ENCODE measurements around the gene C1QTNF8. TPM values are rescaled to one million over a fixed set of nuclear protein-coding genes. Genes with fewer than 3 reads are reported as not detected.

The C1QTNF8 gene
- total and polyA plus RNA-seq, 2 experiments from 2014 or later, result 0.15 TPM; not detected in 1

DNA sequence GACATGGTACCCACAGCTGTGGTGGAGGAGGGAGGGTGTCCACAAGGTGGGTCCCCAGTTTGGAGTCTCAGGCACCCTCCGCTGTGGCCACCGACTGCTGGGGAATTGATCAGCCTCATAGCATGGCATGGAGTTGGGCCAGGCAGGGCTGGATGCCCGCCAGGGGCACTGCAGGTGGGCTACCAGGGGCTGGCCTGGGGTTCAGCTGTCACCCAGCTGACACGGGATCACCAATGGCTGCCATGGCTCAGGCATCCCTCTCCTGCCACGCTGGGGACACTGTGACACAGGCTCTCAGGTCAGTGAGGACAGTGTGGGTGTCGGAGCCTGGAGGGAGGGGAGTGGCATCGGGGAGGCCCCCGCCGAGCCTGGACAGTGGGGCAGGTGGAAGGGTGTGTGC, 43.3 kb downstream of the C1QTNF8 start:
- no peaks in the 10 kb centered on the region for H3K4me1 ChIP-seq (ENCODE audit: low read depth)

DNA sequence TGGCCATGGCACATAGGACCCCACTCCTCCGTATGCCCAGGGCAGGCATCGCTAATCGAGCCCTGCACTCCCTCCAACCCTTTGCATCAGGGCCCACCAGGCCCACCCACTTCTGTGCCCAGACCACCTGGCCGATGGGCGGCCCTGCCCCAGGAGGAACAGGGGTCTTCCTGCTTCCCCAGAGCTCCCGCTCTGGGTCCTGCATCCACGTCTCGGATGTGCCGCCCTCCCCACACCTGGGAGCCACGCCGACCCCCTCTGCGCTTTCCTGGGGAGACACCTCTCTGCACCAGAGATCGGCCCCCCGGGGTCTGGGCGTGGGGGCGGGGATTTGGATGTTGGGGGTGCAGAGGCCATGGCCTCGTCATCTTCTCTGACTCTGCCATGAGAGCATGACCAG, 44.6 kb downstream of the C1QTNF8 start:
- H3K27ac ChIP-seq, result no peak overlapping the region
- no peaks in the 10 kb centered on the region for H3K9me3 ChIP-seq (ENCODE audit: low read depth)
- DNase-seq (ENCODE audit: low read depth in 1 of 2, low spot score in 1 of 2), result no peak
- H3K4me3 ChIP-seq, result no peak overlapping the region
- no peaks in the 10 kb centered on the region for H3K4me1 ChIP-seq (ENCODE audit: low read depth)
- H3K27me3 ChIP-seq, result no peaks in the 10 kb centered on the region
- TF ChIP-seq CTCF (IDR thresholded peaks at IDR 0.05; ENCODE audit: low read depth, low read length), result no peak
- H3K36me3 ChIP-seq, result no peaks in the 10 kb centered on the region

More for the DNA sequence above, 43.3 kb downstream of the C1QTNF8 start:
- TF ChIP-seq CTCF (IDR thresholded peaks at IDR 0.05; ENCODE audit: low read depth, low read length), result no peak
- no peak overlapping the region for H3K4me3 ChIP-seq
- no peak overlapping the region for H3K27ac ChIP-seq
- DNase-seq (ENCODE audit: low read depth in 1 of 2, low spot score in 1 of 2), result no peak
- H3K27me3 ChIP-seq, result no peaks in the 10 kb centered on the region
- no peaks in the 10 kb centered on the region for H3K36me3 ChIP-seq
- H3K9me3 ChIP-seq (ENCODE audit: low read depth), result no peaks in the 10 kb centered on the region

- no peak overlapping the region for H3K27ac ChIP-seq
- DNase-seq (ENCODE audit: low read depth in 1 of 2, low spot score in 1 of 2), result no peak
- H3K36me3 ChIP-seq, result no peaks in the 10 kb centered on the region
- no peaks in the 10 kb centered on the region for H3K4me1 ChIP-seq (ENCODE audit: low read depth)
- H3K27me3 ChIP-seq, result no peaks in the 10 kb centered on the region
- no peak for TF ChIP-seq CTCF (IDR thresholded peaks at IDR 0.05; ENCODE audit: low read depth, low read length)
- no peaks in the 10 kb centered on the region for H3K9me3 ChIP-seq (ENCODE audit: low read depth)
- no peak overlapping the region for H3K4me3 ChIP-seq
Measured at GRCh38 chr16:1050921-1051320, 45.1 kb downstream of the C1QTNF8 start.

DNA sequence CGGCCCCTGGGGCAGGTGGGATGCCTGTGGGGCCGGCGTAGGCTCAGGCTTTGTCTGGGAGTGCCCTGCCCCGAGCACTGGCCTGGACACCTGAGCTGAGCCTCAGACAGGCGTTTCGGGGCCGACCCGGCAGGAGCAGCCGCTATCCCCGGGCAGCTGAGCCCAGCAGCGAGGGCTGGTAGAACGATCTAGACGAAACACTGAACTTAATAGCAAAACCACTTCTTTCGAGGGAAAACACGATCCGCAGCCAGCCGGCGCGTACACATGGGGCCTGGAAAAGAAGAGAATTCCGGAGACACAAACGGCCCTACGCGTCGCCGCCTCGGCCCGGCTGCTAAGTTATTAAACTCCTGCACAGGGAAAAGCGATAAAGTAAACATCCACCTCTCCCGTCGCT, 45.5 kb downstream of the C1QTNF8 start:
- Histone ChIP-seq H3K4me1 (ENCODE audit: low read depth) (no peaks in the 10 kb centered on the region), H3K27me3 (no peaks in the 10 kb centered on the region), H3K4me3 (no peak overlapping the region), H3K36me3 (no peaks in the 10 kb centered on the region), H3K27ac (no peak overlapping the region), H3K9me3 (ENCODE audit: low read depth) (no peaks in the 10 kb centered on the region)
- DNase-seq (ENCODE audit: low read depth in 1 of 2, low spot score in 1 of 2), result no peak
- TF ChIP-seq CTCF (IDR thresholded peaks at IDR 0.05; ENCODE audit: low read depth, low read length), result no peak

- no peaks in the 10 kb centered on the region for H3K36me3 ChIP-seq
- H3K4me1 ChIP-seq (ENCODE audit: low read depth), result no peaks in the 10 kb centered on the region
- H3K4me3 ChIP-seq, result no peak overlapping the region
- H3K27me3 ChIP-seq, result no peaks in the 10 kb centered on the region
- no peak overlapping the region for H3K27ac ChIP-seq
- TF ChIP-seq CTCF (IDR thresholded peaks at IDR 0.05; ENCODE audit: low read depth, low read length), result no peak
- no peak for DNase-seq (ENCODE audit: low read depth in 1 of 2, low spot score in 1 of 2)
- H3K9me3 ChIP-seq (ENCODE audit: low read depth), result no peaks in the 10 kb centered on the region
Measured at GRCh38 chr16:1049976-1050247, 46.1 kb downstream of the C1QTNF8 start.

Measured in cardiac muscle cell (in vitro differentiated cells and primary cell).